Hindlimb muscle (tissue), 1 donor: ENCODE data around the gene FGFBP3. TPM values are rescaled to one million over a fixed set of nuclear protein-coding genes. Genes with fewer than 3 reads are reported as not detected.

ENCODE experiments used
- DNase-seq: peaks from one replicate; pipeline ENCODE4 v3.0.0-alpha.2; 2013
- polyA plus RNA-seq: library from polyadenylated mRNA; unstranded; fragments of 120-200 nt; gene quantifications from one replicate; pipeline ENCODE4 v1.2.1, GENCODE V29; 2013; ENCODE audit not compliant: insufficient read length

The FGFBP3 gene
- 1.9 TPM for polyA plus RNA-seq

DNA sequence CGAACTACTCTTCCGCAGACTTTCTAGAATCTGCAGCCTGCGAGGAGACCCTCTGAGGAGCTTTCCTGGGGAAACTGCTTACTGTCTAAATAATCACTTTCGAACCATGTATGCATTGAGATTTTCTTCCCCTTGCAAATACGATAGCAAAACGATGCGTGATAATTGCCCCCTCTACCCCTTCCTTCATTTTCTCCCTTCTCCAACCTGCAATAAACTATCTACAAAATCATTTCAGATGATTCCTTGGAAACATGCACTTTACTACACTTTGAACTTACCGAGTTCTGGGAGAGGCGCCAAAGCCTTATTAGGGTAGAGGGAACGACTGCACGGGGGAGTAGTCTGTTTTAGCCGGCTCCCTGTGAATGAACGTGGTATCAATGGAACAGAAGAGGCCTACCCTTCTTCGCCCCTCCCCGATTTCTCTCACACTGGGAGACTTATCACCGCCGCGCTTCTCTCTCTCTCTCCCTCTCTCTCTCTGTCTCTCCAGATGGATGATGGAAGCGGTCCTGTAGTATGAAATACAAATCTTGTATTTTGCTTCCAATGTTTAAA, at the start of gene FGFBP3:
Gene FGFBP3 (minus strand): TSS at position 370 of the 561 bp plus-strand sequence. CDS start 517 bp downstream, outside the sequence.
- peak; percentile 62 for DNase-seq

GRCh38 chr10:91957091-91957490, 47.8 kb upstream of the FGFBP3 start:
- no peak for DNase-seq

DNA sequence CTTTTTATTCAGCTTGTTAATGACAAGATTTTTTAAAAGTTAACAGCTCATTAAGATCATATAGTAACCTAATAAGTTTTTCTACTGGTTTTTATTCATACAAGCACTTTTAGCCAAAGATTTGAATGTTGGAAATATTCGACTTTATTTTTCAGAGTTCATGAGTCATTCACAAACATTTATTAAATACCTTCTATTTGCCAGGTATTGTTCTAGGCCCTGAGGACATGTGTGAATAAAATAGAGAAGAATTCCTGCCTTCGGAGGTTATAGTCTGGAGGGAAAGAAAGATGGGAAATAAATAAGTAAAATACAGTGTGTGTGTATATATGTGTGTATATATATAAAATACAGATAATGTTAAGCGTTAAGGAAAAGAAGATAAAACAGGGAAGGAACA, 45.8 kb upstream of the FGFBP3 start:
- DNase-seq: no peak

DNA sequence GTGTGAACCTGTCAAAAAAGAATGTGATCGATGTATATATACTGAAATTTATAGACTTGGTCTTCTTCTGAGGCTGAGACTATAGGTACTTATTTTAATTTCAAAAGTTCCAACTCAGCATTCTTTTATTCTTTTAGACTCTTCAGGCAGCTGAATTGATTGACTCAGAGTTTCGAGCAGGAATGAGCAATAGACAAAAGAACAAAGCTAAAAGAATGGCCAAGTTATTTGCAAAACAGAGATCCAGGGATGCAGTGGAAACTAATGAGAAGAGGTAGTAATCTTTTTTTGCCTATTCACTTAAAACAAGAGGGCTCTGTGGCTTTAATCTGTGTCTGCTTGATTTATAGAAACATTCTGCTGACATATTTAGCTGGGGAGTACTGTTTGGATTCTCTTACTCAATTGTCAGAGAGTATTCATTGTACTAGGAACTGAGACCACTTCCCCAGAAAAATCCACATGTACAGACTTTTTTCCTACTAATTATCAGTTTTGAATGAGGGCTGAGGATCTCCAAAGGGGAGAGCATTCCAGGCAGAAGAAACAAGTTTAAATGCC, 44.4 kb upstream of the FGFBP3 start:
- DNase-seq: no peak

- no peak for DNase-seq
Observed at GRCh38 chr10:91944880-91945630, 35.8 kb upstream of the FGFBP3 start.

GRCh38 chr10:91941426-91941825, 32.1 kb upstream of the FGFBP3 start:
- DNase-seq: no peak

DNA sequence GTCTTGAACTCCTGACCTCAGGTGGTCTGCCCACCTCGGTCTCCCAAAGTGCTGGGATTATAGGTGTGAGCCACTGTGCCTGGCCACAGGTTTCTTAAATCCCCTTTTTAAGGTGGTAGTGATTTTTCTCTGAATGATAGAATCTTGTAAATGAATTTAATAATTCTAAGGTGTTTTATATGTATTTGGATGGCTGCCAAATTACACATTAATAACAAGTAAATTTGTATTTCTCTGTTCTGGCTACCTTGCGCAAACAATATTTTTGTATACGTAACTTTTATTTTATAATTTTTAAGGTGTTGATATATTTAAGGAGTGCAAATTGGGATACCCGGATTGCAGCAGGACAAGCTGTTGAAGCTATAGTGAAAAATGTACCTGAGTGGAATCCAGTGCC, 30.4 kb upstream of the FGFBP3 start:
- no peak for DNase-seq

- no peak for DNase-seq
Observed at GRCh38 chr10:91935886-91936285, 26.6 kb upstream of the FGFBP3 start.

DNA sequence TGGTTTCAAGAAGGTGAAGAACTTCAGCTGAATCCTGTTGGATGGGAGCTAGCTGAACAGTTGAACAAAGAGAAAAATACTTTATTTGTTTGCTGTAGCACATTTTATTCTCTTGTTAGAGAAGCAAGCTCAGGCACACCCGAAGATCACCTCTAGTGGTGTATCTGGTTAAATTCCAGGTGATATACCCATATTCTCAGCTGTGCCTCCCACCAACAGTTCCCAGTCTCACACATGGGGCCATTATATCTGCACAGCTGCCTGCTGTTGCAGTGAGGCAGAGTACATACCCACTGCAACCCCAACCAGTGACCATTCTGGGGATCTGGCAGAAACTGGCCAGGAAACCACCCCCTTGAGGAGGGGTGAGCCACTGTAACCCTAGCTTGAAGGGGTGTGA, 23.5 kb upstream of the FGFBP3 start:
- no peak for DNase-seq

- no peak for DNase-seq
Observed at GRCh38 chr10:91931526-91932190, 22.4 kb upstream of the FGFBP3 start.

- DNase-seq: no peak
Observed at GRCh38 chr10:91930939-91931338, 21.7 kb upstream of the FGFBP3 start.

DNA sequence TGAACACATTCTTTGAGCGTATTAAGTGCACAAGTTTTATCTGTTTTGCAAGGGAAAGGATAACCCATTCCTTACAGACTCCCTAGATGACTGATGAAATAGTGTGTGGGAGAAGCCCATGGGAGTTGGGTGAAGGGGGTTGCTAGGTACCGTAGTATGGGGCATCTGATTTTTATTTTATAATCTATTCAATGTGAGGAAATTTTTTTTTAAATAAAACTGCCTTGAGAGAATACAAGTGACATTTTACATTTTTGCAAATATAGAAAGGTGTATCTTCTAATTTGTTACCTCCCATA, 15.7 kb upstream of the FGFBP3 start:
- no peak for DNase-seq

DNA sequence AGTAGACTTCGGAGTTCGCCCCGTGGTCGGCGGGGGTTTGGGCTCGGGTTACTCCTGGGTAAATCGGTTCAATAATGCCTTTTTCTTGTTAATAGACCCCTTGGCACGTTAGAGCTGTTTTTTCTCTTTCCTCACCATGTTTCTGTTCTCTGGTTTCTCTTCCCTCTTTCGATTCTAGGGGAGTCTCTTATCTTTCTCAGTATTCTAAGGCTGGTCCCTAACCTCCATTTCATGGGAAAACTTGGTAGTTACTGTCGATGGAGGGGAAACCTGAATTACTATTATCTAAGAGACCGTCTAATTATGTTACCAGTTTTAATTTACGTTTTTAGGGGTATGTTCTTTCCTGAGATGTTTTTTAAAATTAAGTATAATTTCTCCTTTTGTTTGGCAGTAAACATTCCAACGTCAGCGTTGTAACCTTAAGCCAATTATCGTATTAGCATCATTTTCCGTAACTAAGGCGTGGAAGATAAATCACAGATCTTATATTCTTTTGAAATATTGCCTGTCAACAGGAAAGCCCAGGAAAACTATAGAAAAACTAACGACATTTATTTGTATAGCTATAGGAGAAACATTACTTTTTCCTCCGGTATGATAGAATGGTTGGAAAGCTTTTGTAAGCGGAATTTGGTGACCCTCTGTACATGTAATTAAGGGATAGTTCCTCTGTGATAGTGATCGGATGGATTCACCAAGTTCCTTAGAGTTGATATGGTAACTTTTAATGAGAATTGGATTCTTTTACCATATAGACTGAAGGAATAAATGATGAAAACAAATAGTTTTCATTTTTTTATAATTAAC, 15.1 kb upstream of the FGFBP3 start:
- DNase-seq: no peak

- DNase-seq: peak; percentile 97
Observed at GRCh38 chr10:91923371-91924211, 14.3 kb upstream of the FGFBP3 start, which contains the start of gene BTAF1. TSS of gene BTAF1 (plus strand) at chr10:91923770. CDS start at chr10:91924077, 307 bp downstream.

GRCh38 chr10:91919651-91920050, 10.4 kb upstream of the FGFBP3 start:
- no peak for DNase-seq

DNA sequence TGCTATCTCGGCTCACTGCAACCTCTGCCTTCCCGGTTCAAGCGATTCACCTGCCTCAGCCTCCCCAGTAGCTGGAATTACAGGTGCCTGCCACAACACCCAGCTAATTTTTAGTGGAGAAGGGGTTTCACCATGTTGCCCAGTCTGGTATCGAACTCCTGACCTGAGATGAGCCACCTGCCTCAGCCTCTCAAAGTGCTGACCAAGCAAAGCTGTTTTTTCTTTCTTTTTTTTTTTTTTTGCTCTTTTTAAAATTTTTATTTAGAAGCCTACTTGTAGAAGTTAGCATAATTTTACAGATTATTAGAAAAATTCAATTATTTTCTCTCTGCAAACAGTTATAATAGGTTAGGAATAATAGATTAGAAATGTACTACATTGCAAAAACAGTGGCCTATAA, 1.2 kb upstream of the FGFBP3 start:
- no peak for DNase-seq

DNA sequence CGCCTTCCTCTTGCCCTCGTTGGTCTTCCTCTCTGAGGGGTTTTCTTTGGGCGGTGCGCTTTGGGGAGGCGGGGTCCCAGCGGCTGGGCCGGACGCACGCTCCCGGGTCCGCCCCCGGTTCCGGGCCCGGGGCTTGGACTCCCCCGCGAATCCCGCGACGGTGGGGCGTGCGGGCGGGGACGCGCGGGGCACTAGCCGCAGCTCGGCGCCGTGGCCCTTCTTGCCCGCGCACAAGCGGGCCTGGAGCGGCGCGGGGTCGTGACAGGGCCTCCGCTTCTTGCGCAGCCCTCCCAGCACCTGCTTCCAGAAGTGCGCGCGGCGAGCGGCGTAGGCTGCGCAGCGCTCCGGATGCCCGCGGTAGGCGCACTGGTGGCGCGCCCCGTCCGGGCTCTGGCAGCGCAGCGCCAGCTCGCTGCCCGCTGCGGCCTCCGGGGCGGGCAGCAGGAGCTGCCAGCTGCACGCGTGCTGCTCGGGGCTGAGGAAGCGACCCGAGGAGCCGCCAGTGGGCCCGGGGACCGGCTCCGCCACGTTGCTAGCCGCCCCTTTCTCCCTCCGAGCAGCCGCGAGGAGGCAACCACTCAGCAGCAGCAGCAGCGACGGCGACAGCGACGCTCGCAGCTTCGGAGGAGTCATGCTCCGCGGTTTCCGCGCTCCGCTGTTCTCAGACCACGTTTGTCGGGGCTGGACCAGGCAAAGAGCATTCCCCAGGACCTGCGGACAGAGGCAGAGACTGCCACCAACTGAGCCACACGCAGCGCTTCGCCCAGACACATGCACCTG, 759 bp downstream of the FGFBP3 start:
- peak; percentile 89 for DNase-seq

- DNase-seq: no peak
Observed at GRCh38 chr10:91907914-91908336, 1.4 kb downstream of the FGFBP3 start.

GRCh38 chr10:91907033-91907594, 2.2 kb downstream of the FGFBP3 start:
- DNase-seq: no peak
